NOMO-1 treated with dmso at 0.1 percent for 144 hours (cell line): Measurements from ENCODE around the gene OXCT1.
"Not testable (repeated sequence)": the region's sequence is repeated elsewhere in the genome, so short reads cannot be mapped to it uniquely, and the experiment has no call there.

Experiments used
- DNase-seq: peaks from one replicate; lab custom pipeline; 2025; ENCODE audit not compliant: unreplicated experiment; lab: John Stamatoyannopoulos, UW

Gene OXCT1

DNA sequence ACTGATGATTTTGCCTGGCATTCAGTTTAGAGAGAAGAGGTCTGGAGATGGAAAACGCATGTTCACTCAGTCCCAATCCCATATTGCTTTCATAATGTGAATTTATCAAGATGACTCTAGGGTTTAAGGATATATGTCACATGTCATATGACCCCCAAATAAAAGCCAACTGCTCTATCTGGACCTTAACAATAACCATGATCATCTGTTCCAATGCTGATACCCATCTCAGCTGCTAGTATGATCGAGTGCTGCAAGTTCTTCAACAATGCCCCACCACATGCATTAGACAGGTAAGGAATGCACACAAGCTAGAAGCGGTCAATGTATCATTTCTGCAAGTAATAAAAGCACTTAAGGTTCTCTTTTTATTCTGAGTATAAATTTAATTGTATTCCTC, 91.8 kb downstream of the OXCT1 start:
- no peak for DNase-seq

DNA sequence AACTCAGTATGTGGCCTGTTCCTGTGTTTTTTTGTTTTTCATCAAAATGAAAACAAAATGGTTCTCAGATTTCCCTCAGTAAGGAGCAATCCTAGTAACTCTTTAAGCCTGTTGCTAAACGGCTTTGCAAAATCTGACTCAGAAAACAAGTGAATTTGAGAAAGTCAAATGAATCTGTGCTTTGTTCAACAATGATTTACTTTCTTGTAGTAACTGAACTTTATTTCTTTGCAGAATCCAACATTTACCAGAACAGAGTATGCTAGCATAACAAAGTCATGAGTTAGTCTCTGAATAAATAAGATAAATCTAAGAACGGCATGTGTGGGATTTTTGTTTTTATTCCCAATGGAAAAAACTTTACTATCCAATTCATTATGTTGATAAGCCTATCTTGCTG, 93.8 kb downstream of the OXCT1 start:
- no peak for DNase-seq

DNA sequence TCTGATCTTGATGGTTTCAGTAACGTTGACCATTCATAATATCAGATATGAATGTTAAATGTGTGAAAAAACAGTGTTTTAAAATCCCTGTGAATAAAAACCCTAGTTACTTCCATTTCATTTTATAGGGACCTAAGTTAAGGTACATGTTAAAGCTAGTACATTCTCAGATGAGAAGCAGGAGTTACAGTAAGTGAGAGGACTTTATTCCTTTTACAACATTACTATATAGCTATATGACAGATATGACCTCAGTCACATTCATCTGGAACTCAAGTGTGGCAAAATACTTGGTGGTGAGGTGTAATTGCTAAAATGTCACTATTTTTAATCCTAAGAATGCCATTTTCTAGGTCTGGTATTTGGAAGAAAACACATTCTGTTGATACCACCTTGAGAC, 96.4 kb downstream of the OXCT1 start:
- no peak for DNase-seq

DNA sequence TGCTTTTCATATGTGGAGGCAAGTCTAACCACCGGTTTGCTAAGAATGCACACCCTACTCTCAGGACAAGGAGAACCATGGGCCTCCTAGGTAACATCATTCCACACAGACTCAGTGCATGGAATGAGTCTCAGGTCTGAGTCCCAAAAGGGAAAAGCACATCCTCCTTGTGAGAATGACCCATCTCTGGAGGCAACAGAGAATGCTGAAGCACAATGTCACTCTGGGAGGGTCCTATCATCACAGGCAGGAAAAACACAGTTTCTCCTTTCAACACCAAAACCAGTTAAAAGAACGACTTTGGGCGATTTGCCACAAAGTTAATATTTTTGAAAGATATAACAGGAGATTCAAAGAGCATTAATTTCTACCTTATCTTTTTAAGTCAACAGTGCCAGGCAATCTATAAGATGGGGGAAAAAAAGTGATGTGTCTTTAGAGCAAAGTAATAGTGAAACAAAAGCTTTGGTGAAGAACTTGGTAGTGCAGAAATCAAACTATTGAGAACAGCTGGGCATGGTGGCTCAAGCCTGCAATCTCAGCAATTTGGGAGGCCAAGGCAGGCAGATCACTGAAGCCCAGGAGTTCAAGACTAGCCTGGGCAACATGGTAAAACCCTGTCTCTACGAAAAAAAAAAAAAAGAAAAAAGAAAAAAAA, 97.3 kb downstream of the OXCT1 start:
- DNase-seq = no peak

DNA sequence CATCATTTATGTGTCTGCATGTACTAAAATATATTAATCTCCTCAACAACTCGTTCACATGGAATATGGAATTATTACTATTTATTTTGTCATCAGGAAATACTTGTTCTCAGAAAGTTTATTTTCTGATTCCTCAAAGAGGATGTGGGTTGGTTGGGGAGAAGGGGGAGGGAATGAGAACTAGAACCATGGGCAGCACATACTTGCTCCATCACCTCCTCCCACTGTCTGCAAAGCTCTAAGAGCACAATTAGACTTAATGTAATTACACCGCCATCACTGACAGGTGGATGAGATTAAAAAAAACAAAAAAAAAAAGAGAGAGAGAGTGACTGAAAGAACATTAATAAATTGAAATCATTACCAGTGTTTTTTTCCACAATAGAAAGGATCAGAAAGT, 98.2 kb downstream of the OXCT1 start:
- DNase-seq = no peak

DNA sequence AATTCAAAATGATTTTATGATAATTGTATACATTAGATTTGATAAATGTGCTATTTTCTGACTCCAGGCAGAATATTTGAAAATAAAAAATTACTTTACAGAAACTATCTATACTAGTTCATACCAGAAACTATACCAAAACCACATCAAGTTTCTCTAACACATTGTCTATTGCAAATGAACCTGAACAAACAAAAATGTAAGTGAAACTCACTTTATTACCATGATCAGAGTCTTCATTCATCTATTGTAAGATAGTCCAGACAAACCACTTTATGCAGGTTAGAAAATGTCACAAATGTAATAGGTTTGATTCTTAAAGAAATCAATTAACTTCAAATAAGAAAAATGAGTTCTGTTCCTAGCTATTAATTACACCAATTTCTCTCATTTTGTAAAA, 99.4 kb downstream of the OXCT1 start:
- no peak for DNase-seq

DNA sequence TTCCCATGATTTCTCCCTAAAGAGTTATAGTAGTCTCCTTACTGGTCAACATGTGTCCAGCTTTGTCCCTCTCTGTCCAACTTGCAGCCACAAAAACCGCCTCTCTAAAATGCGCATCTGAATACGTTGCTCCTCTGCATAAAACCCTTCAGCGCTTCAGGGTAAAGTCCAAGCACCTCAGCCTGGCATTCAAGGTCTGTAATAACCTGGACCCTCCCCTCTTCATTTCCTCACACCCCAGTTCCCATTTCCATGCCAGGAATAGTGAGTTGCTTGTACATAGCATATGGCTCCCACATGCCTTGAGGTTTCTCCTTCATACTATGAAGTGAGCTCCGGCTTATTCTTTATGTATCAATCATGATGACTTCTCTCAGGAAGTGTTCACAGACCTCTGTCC, 101.5 kb downstream of the OXCT1 start:
- DNase-seq = no peak

DNA sequence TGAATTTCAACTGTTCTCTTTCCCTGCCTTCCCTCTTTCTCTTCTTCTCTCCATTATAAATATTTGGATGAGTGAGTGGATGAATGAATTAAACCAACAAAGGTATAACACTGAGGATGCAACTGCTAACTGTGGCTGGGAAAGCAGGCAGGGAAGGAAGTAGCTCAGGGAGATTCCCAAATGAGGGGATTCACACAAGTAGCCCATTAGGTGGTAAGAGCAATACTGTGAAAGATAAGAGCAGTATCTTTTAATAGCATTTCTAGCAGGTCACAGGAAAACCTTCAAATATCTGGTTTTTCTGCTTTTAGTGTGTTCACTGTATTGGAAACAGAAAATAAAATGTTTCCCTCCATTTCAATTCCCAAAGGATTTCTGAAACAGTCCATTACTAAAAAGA, 105.6 kb downstream of the OXCT1 start:
- no peak for DNase-seq

DNA sequence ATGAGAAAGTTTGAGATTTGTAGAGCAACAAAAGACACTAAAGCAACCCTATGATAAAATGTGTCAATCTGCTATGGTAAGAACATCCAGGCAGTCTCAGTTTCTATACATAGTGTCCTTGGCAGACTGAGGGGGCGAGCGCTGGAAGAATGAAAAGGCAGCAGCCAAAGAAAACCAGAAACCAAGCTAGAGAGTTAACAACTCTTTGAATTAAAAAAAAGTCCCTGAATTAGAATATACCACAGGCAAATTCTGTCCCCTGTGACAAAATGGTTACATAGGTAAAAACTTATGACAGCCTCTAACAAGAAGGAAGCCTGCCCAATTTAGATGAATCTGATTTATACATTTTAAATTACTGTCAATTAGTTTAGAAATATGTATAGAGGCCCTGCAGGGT, 106.7 kb downstream of the OXCT1 start:
- no peak for DNase-seq

DNA sequence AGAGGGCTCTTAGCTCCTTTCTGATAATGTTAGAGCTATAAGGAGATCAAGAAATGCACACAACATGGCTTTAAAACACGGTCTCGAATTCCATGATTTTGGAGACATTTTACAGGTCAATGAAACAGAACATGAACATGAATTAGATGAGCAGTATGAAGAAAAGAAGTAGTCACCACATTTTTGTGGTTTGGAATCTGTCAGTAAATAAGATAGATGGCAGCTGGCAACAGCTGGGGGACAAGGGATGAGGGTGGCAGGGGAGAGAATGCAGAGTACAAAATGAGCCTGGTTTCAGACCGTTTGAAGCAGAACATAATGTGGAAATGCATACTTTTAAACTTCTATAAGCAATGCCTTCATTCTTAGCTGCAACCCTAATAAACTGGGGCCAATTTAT, 107.1 kb downstream of the OXCT1 start:
- no peak for DNase-seq

DNA sequence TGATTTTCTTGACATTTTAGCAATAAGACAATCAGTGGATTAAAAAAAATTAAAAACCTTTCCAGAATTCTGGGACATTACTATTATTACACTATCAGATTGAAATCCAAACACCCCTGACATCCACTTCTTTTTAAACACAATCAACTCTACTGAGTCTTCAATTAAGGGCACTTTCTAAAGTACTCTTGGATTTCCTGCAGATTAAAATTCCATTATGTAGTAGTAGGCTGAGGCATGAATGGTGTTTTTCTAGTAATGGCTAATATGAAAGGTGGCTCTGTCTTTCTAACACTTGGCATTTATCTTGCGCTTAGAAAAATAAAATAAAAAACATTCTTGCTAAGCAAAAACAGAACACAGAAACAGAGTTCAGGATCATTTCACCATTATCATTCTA, 107.8 kb downstream of the OXCT1 start:
- no peak for DNase-seq

DNA sequence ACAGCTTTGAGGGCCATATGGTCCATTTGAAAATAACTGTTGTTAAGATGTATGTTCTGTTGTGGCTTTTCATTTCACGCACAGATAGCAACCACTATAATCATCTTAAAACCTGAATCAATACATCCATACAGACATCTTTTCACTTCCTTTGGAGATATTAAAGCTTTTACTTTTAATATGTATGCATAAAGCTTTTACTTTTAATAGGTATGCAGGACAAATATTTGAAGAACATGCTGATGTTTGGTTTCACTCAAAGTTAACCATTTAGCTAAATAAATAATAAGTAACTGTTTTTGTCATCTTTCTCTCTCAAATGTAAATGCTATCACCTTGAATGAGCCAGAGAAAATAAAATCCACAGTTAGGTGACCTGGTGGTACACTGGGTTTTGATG, 108.6 kb downstream of the OXCT1 start:
- DNase-seq = no peak

DNA sequence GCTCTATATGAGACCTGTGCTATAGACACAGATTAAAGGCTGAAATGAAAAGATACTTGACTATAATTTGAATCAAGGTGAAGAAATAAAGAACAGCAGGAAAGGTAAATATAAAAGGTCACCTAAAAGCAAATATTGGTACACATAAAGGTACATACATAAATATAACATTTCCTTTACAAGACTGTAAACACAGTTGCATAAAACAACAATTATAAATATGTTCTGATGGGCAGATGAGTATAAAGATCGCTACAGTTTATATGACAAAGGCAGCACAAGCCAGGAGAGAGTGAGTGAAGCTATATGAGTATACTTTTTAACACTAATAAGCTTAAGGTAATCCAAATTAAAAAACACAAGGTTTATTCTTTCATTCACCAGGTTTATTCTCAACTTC, 114.5 kb downstream of the OXCT1 start:
- no peak for DNase-seq

DNA sequence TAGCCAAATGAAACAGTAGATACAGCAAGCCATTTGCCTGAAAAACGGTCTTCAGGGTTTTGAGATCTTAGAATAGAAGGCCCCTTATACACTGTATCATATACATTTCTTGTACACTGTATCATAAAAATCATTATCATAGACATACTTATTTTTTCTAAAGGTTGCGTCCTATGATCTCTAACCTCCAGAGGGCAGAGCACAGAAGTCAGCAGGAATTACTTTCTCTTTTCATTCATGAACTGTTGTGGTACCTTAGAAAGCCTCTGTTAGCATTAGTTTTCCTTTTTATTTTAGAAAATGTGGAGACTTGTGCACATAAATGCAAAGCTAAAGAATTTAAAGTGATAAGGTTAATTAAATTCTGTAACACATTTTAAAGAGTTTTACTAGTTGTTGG, 115.4 kb downstream of the OXCT1 start:
- DNase-seq = no peak

DNA sequence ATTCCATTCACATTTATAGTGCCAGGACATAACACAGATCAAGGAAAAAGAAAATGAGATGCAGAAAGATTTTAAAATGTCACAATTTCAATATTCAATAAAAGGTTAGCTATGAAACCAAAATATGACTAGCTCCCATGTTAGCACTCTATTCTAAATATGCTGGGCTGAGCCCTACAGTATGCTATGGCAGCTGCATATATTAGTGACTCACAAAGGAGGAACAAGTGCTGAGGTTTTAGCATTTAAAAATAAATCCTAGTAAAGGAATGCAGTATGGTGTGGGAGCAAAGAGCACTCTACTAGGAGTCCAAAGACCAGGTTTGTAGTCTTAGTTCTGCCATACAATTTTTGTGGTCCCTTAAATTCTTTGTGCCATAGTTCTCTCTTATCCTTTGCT, 118.4 kb downstream of the OXCT1 start:
- DNase-seq = no peak

DNA sequence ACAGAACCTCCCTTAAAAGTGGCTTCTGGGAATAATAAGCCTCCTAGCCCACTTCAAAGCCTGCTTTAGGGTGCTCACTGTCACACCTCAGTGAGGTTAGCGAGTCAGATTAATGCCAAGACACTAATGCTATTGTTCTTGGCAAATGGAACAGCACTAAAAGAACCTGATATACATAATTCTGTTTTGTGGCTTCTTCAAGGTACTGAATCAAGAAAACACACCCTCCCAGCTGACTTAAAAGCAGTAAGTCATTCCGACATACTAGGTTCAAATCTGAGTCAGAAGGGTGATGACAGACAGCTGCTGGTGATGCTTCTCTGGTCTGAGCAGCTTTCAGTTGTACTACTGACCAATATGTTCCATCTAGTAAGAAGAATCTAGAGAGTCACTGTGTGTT, 121.6 kb downstream of the OXCT1 start:
- DNase-seq = no peak

DNA sequence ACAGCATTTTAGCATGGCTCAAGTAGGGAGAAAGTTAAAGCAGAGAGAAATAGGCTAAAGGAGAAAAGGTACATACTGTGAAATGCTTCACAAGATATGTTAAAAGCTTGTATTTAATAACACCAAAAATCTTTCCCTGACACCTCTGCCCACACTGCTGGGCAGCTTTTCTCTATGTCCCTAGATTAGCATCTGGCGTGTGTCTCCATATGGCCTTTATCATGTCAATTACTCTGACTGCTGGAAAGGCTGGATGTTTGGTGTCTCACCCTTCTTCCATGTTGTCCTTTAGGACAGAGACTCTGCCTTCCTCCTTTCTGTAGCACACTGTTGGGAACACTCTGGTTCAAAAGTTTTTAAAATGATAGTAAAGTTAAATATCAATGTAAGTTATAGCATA, 122.5 kb downstream of the OXCT1 start:
- DNase-seq = no peak

DNA sequence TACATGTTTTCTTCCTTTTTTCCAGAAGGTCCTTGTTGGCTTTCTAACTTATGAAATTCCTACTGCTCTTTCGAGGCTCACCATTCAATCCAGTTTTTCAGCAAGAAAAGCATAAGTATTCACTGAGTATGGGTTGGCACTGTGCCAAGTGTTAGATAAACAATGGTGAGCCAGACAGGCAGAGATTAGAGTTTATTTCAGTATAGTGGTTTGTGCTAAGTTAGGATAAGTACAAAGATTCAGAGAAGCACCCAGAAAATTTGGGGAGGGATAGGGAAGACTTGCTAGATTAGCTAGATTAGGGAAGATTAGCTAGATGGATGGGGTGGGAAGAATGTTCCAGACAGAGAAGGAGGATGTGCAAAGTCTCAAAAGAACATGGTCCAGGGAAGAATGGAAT, 122.9 kb downstream of the OXCT1 start:
- no peak for DNase-seq

DNA sequence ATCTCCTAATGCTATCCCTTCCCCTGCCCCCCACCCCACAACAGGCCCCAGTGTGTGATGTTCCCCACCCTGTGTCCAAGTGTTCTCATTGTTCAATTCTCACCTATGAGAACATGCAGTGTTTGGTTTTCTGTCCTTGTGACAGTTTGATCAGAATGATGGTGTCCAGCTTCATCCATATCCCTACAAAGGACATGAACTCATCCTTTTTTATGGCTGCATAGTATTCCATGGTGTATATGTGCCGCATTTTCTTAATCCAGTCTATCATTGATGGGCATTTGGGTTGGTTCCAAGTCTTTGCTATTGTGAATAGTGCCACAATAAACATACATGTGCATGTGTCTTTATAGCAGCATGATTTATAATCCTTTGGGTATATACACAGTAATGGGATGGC, 127.6 kb downstream of the OXCT1 start:
- DNase-seq = not testable (repeated sequence)

DNA sequence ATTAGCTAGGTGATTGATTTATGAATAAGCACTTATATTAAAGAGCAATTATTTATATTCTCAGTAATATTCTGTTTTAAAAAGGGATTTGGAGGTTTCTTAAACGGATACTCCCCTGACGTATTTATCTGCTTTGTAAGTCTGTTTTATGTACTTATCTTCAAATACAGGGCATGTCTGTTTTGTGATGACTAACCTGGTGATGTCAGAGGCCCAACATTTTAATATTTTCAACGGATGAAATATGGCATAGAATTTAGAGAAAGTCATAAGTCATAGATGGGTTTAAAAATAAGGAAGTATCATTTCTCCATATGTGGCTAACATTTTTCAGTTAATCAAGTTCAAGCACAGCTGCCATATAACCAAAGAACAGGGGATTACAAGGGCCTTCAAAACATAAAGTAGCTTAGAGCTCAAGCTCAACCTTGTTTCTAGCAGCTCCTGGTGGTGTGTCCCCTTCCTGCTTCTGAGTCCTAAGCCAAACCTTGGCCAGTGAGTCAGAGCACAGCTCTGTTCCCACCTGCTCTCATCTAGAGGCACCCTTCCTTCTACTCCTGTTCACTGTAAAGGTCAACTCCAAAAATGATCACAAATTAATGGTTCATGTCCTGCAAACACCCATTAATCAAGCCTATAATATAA, 131.4 kb downstream of the OXCT1 start:
- no peak for DNase-seq

DNA sequence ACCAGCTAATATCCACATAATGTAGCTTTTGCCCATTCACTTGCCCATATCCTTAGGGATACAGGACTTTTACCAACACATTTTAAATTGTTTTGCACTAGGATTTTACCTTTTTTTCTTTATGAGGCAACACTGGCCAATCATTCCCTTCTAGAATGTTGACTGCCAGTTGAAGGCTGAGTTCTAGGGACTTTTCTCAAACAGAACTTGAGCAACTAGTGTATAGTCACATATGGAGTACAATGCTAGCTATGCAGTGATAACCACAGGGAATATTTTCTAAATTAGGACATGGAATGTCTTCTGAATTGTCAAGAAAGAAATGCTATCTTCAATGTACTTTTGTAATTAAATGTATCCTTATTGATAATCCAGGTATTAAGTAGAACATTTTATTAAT, 133.6 kb downstream of the OXCT1 start:
- DNase-seq = no peak

DNA sequence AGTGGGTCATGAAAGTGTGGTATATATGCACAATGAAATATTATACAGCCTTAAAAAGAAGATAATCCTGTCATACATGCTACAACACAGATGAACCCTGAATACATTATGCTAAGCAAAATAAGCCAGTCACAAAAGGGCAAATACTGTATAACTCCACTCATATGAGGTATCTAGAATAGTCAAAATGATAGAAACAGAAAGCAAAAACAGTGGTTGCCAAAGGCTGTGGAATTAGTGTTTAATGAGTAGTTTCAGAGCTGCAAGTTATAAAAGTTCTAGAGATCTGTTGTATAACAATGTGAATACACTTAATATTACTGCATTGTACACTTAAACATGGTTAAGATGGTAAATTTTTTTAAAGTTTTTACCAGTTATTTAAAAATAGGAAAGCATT, 135.0 kb downstream of the OXCT1 start:
- DNase-seq = no peak

DNA sequence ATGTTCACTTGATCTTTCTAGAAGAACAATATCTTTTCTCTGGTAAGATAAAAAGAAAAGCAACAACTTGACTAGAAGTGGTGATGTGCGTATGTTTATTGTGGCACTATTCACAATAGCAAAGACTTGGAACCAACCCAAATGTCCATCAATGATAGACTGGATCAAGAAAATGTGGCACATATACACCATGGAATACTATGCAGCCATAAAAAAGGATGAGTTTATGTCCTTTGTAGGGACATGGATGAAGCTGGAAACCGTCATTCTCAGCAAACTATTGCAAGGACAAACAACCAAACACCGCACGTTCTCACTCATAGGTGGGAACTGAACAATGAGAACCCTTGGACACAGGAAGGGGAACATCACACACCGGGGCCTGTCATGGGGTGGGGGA, 140.8 kb downstream of the OXCT1 start:
- not testable (repeated sequence) for DNase-seq
